ENCODE measurements around the gene SHMT2.

The SHMT2 gene

DNA sequence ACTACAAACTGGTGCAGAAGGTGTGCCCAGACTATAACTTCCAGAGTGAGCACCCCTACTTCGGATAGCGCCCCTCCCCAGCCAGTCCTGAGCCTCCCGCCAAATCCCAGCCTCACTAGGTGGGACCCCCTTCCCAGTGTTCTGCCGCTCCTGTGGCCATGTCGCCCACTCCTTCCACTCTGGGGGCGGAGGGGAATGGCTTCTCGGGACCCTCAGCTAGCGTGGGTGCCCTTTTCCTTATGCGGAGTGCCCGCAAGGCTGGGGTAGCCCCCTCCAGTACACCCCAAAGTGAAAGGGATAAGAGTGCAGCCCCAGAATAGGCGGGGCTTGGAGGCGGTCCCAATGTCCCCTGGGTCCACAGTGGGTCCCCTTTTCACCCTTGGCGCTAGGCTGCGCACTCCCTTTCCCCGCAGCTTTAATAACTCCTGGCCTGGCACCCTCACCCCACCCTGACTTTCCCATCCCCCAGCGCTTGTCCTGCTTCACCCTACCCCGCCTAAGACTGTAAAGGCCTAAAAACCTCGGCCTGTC lies 3.8 kb upstream of the SHMT2 start:
- in situ Hi-C loops (cut with HindIII; ENCODE audit: low sequenced_read_pairs): no loop called here

DNA sequence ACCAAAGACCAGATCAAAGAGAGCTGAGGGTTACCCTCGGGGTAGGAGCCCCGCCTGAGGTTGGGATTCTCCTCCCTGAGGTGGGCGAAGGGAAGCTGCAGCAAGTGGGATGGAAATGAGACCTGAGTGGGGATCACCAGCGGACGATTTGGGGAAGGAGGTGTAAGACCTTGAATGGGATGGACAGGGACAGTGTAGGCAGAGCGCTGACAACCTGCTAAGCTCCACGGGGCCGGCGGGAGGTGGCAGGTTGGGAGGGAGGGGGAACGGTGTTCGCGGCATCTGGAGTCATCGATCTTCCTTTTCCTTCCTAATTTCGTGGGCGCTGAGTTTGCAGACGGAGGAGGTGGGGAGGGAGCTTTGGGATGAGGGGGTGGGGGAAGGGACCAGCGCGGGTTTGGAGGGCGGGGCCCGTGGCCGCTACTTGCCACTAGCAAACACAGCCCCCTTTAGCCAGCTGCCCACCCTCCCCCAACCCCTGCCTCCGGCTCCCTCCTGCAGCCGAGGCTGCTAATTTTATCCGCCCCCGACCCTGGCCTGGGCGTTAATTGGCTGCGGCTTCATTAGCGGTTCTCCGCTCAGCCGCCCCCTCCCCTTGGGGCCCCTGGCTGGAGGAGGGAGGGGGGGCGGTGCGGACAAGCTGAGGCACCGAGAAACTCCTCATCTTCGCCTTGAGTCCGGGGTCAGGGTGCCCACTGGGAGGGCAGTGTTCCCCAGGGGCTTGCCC lies 2.8 kb upstream of the SHMT2 start:
- in situ Hi-C loops (cut with HindIII; ENCODE audit: low sequenced_read_pairs): no loop called here

DNA sequence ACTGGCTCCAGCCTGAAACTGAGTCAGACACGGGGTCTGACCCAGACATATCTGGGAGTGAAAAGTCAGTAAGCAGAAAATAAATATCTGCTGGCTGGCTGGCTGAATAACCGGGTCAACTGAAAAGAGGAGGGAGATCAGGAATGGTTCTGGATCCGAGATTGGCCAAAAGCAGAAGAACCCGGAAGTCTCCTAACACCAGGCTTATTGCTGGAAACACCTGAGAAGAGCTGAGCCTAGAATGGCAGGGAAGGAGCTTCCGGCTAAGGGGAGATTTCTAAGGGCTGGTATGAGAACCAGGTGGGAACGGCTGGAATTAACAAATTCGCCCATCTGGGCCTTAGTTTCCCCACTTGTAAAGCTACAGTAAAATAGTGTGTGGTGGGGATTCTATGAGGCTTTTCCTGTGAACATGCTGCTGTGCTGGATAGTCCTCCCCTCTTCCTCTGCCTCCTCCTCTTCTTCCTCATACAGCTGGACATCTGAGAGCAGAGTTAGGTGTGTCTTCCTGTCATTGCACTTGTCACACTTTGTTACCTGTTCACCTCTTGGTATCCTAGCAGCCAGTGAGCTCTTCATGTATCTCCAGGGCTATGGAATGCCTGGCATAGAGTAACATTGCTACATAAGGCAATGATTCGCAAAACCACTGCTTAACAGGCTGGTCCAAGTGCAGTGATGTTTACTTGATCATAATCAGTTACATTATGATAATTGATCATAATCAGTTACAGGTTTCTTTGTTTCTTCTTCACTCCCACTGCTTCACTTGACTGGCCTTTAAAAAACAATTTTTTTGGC lies 2.0 kb upstream of the SHMT2 start:
- in situ Hi-C loops (cut with HindIII; ENCODE audit: low sequenced_read_pairs): no loop called here

DNA sequence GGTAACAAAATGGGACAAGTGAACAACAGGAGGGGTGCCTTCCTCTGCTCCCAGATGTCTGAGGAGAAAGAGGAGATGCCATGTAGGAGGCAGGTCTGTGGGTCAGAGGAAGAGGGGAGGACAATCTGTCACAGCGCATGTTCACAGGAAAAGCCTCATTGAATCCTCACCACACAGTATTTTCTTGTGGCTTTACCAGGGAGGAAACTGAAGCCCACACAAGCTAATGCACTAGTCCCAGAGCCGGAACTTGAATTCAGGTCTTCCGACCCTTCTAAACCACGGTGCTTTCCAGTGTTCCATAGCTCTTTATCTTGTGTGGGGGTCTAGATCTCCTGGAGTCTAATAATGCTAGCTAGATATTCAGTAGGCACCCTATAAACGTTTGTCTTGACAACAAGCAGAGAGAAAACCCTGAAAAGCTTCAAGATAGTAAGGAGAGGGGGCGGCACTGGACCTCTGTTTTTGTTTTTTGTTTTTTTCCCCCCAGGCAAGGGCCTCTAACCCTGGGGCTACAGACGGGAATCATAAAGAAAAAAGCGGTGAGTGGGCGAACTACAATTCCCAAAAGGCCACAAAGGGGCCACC lies 371 bp upstream of the SHMT2 start:
- in situ Hi-C loops (cut with HindIII; ENCODE audit: low sequenced_read_pairs): no loop called here

DNA sequence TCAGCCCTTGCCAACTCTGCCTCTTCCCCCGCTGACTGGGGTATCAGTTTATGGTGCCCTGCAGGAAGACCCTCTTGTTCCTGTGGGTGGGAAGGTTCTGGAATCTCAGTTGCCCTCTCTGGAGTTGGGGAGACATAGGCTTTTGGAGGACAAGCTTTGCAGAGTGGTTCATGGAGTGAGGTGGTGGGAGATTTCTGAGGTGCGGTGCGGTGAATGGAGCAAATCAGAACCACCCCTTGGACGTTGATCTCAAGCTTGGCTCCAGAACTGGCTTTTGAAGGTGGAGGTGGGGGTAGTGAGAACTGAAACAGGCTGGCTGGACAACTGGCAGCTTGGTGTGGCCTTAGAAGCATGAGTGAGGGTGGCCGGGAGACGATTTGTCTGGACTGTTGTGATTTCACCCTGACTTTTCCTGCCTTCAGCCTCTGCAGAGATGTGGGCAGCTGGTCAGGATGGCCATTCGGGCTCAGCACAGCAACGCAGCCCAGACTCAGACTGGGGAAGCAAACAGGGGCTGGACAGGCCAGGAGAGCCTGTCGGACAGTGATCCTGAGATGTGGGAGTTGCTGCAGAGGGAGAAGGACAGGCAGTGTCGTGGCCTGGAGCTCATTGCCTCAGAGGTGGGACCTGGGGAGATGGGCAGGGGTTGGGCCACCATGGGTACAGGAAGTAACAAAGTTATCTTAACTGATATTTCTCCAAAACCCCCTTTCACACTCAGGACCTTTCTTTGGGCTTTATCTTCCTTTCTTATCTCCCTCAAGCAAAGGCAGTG lies 1.1 kb downstream of the SHMT2 start:
- in situ Hi-C loops (cut with HindIII; ENCODE audit: low sequenced_read_pairs): no loop called here

DNA sequence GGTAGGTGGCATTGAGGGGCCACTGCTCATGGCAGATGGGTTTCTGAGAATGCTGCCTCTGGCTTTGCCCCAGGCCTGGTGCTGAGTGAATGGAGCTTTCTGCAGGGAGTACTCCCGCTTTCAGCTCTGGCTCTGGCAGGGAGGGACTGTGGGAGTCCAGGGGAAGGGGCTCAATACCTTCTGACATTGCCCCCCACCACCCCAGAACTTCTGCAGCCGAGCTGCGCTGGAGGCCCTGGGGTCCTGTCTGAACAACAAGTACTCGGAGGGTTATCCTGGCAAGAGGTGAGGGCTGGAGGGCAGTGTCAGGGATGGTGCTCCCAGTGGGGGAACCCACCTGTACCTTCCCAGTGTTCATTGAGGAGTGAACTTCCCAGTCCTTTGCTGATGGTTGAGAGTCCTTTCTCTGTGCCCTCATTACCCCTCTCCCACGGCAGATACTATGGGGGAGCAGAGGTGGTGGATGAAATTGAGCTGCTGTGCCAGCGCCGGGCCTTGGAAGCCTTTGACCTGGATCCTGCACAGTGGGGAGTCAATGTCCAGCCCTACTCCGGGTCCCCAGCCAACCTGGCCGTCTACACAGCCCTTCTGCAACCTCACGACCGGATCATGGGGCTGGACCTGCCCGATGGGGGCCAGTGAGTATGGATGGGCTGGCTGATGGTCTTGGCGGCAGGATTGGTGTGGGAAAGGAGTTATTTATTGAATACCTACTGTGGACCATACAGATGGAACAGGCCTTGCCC lies 1.9 kb downstream of the SHMT2 start:
- in situ Hi-C loops (cut with HindIII; ENCODE audit: low sequenced_read_pairs): no loop called here

DNA sequence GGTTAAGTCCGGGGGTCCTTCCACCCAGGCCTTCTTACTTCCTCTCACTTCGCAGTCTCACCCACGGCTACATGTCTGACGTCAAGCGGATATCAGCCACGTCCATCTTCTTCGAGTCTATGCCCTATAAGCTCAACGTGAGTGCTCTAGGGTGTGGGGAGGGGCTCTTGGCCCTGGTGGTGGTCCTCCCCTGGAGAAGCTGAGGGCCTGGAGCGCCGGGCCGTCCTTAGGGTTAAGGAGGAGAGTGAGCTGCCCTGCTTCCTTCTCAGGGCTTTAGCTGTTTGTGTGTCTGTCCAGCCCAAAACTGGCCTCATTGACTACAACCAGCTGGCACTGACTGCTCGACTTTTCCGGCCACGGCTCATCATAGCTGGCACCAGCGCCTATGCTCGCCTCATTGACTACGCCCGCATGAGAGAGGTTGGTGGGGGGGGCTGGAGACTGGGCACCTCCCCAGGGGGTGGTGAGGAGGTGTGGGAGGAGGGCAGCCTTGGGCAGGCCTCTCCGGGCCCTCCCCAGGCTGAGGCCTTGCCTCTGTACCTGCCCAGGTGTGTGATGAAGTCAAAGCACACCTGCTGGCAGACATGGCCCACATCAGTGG lies 2.7 kb downstream of the SHMT2 start:
- in situ Hi-C loops (cut with HindIII; ENCODE audit: low sequenced_read_pairs): no loop called here

DNA sequence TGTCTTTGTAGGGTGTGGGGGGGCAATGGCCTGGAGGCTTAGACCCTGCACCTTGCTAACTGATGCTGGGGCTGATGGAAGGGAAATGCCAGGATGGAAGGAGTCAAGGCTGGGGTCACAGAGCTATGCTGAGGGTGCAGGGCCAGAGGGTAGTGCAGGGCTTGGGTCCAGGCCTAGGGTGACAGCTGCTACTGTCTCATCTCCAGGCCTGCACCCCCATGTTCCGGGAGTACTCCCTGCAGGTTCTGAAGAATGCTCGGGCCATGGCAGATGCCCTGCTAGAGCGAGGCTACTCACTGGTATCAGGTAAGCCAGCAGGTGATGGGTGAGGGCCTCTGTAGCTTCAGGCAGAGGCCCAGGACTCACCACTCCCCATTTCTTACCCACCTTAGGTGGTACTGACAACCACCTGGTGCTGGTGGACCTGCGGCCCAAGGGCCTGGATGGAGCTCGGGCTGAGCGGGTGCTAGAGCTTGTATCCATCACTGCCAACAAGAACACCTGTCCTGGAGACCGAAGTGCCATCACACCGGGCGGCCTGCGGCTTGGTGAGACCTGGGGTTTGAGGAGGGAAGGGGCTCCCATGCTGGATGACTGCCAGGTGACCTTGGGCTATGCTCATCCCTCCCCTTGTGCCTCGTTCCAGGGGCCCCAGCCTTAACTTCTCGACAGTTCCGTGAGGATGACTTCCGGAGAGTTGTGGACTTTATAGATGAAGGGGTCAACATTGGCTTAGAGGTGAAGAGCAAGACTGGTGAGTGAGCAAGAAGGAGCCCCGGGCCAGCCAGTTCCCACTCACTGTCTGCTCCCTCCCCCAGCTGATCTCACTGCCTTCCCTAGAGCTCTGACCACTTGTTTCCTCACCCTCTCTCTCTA lies 4.1 kb downstream of the SHMT2 start:
- in situ Hi-C loops (cut with HindIII; ENCODE audit: low sequenced_read_pairs): no loop called here

DNA sequence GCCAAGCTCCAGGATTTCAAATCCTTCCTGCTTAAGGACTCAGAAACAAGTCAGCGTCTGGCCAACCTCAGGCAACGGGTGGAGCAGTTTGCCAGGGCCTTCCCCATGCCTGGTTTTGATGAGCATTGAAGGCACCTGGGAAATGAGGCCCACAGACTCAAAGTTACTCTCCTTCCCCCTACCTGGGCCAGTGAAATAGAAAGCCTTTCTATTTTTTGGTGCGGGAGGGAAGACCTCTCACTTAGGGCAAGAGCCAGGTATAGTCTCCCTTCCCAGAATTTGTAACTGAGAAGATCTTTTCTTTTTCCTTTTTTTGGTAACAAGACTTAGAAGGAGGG lies 4.7 kb downstream of the SHMT2 start:
- in situ Hi-C loops (cut with HindIII; ENCODE audit: low sequenced_read_pairs): no loop called here

DNA sequence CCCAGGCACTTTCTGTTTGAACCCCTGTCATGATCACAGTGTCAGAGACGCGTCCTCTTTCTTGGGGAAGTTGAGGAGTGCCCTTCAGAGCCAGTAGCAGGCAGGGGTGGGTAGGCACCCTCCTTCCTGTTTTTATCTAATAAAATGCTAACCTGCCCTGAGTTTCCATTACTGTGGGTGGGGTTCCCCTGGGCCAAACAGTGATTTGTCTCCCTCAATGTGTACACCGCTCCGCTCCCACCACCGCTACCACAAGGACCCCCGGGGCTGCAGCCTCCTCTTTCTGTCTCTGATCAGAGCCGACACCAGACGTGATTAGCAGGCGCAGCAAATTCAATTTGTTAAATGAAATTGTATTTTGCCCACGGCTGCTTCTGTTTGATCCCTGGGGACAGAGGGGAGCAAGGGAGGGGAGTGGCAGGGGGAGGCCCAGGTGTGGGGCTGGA lies 5.1 kb downstream of the SHMT2 start:
- in situ Hi-C loops (cut with HindIII; ENCODE audit: low sequenced_read_pairs): no loop called here

DNA sequence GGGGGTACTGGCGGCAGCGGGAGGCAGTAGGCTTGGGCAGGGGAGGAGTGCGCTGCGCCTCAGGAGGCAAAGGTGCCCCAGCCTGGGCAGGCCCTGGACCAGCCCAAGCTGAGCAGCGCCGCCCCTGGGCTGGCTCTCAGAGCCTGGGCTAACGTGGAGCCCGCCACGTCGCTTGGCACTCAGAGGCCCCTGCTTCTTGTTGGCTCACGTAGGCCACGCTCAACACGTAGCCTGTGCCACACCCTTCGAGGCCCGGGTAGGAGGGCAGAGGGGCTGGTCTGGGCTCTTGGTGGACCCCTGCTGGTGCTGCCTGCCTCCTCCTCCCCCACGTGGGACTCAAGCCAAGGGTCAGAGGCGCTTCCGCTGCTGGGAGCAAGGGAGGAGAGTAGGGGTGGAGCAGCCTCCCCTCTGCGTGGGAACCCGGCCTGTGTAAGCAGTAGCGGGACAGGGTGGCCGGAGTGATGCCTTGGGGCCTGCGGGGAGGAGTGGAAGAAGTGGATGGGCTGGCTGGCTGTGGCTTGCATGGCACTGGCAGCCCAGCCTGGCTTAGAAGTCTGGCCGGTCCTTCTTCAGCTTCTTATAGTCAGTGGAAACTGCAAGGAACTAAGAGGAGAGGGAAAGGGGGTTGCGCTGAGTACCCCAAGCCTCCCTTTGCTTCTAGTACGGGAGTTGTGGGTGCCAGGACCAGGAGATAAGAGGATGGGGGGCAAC lies 5.7 kb downstream of the SHMT2 start:
- in situ Hi-C loops (cut with HindIII; ENCODE audit: low sequenced_read_pairs): no loop called here

DNA sequence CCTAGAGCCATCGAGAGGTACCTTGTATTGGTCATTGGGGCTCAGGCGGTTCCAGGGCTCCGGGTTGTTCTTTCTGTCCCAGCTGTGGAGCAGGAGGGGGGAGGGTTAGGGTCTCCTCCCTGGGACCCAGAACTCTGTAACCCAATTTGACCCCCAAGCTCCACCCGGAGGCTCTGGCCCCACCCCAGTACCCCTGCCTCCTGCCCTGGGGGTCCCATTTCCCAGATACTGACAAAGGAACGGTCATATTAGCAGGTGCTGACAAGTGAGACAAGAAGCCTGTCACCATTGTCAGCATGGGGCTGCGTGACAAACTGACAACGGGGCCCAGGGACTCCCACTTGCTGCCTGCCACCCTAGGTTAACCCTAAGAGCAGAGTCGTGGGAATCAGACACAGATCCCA lies 6.2 kb downstream of the SHMT2 start:
- in situ Hi-C loops (cut with HindIII; ENCODE audit: low sequenced_read_pairs): no loop called here

DNA sequence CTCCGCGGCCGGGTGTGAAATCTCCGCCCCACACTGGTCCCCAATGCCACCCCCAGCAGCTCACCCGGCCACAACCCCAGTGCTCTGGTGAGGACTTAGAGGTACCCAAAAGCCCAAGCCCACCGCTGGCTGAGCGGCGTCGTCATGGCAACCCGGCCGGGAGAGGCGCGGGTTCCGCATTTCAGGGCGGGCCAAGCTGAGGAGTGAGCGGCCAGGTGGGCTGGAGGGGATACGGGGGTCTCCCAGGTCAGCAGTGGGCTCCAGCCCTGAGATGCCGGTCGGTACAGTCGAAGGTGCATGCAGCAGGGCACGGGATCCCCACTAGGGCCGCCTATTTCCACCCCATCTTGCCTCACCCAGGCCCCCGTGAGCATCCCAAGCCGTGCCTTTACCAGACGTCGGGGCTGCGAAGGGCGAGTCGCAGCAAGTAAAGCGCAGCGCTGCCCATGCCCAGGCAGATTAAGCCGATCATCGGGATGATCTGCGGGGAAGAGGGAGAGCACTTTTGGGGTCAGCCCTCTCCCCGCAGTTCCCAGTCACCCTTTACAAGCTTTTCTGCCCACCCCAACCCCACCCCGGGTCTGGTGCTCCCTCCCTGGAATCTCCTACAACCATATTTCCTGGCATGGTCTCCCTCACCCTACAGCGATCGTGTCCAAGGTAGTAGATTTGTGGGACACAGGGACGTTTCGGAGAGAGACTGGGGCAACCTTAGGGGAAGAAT lies 6.9 kb downstream of the SHMT2 start:
- in situ Hi-C loops (cut with HindIII; ENCODE audit: low sequenced_read_pairs): no loop called here

DNA sequence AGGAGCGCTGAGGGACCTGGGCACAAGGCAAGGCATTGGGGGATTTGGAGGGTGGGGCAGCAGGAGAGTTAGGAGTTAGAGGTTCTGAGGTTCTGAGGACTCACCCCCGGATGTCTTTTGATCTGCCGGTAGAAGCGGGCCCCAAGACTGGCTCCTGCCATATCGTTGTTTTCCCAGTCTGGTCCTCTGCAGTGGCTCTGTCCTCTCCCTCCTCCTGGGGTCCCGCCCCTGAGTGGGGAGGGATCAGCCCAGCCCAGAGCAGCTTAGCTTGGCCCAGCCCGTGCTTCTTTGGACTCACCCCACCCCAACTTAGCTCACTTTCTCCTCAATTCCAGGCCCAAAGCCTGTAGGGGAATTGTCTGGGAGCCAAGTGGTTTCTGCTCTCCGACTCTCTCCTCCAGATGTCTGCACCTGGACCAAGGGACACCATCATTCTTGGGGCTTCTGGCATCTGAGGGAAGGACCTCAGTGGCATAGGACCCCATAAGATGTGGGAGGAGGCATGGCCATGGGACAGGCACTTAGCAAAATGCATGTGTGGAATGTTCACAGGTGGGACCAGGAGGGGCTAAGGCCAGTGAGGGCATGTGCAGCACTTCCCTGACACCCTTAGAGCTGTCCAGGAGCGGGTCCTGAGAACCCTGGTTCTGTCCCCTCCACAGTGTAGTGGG lies 7.5 kb downstream of the SHMT2 start:
- in situ Hi-C loops (cut with HindIII; ENCODE audit: low sequenced_read_pairs): no loop called here

DNA sequence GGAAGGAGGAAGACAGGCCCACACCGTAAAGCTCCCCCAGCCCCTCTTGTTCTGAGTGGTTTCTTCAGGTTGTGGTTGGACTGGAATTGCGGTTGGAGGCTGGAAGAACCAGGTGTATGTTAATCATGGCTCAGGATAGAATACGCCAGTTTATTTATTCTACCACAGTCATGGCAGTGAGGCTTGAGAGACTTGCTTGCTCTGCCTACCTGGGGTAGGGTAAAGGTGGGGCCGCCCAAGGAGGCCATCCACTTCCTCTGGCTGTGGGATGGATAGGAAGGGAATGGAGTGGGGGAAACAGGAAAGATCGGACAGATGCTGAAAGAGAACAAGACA lies 8.1 kb downstream of the SHMT2 start:
- in situ Hi-C loops (cut with HindIII; ENCODE audit: low sequenced_read_pairs): no loop called here

DNA sequence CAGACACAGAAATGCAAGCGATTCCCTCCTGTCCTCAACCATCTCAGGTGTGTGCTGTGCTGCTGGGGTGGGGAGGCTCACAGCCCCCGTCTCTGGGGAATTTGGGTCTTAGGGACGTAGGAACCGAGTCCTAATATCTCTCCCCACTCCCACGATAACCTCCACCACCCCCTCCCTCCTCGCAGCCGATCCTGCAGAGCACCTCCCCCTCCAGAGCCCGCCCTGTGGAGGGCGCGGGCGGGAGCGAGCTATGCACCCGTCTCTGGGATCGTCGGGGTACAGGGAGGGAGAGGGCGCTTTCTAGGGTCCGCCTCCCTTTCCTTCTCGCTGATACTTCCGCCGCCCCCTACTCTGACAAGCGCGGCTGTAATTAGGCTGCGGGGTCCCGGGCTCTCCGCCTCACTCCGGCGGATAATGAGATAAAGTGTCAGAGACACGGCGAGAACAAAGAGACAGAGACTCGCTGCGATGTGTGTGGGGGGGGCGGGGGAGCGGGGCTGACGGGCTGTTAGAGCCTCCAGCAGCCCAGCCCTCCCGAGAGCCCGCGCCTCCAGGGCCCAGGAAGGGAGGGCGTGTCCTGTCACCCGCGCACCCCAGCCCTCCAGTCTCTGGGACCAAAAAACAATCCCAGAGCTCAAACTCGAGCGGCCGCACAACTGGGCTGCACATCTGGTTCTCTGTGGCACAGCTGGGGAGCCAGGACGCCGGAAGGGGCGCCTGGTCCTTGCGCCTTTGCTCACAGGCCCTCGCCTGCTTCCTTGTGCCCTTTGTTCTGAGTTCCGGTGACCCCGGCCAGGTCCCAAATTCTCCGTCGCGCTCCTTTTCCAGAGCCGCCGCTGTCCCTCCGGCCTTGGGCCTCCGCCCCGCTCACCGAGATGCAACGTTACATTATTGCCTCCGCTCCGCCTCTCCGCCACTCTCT lies 8.7 kb downstream of the SHMT2 start:
- in situ Hi-C loops (cut with HindIII; ENCODE audit: low sequenced_read_pairs): no loop called here

Measured in DLD1 (cell line).